ENCODE measurements around the gene PHF13.

The PHF13 gene

DNA sequence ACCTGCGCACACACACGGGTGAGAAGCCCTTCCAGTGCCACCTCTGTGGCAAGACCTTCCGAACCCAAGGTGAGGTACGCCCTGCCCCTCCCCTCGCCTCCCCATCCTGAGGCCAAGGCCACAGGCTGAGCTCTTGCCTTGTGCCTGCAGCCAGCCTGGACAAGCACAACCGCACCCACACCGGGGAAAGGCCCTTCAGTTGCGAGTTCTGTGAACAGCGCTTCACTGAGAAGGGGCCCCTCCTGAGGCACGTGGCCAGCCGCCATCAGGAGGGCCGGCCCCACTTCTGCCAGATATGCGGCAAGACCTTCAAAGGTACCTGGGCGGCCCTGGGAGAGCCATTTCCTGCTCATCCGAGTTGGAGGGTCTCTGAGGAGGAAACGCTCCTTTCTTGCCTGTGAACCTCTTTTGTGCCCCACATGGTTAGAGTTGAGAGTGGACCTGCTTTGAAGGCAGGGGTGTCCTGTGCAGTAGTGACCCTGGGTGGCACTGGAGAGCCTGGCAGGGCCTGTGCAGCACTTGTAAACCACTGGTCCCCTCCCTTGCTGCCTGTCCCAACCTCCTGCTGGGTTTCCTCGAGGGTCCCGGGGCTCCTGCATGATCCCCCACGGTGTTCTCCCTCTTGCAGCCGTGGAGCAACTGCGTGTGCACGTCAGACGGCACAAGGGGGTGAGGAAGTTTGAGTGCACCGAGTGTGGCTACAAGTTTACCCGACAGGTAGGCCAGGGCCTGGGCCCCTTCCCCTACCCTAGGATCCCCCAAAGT, 25.2 kb upstream of the PHF13 start:
- Histone ChIP-seq H3K27me3 (replicated peaks; ENCODE audit: control insufficient read depth, insufficient read depth, low read length) (no peaks in the 10 kb centered on the region), H3K36me3 (ENCODE audit: control insufficient read depth, insufficient read depth, low read length, severe bottlenecking) (peaks cover 48% of the 10 kb centered on the region)
- no peak for DNase-seq (ENCODE audit: low read depth)

DNA sequence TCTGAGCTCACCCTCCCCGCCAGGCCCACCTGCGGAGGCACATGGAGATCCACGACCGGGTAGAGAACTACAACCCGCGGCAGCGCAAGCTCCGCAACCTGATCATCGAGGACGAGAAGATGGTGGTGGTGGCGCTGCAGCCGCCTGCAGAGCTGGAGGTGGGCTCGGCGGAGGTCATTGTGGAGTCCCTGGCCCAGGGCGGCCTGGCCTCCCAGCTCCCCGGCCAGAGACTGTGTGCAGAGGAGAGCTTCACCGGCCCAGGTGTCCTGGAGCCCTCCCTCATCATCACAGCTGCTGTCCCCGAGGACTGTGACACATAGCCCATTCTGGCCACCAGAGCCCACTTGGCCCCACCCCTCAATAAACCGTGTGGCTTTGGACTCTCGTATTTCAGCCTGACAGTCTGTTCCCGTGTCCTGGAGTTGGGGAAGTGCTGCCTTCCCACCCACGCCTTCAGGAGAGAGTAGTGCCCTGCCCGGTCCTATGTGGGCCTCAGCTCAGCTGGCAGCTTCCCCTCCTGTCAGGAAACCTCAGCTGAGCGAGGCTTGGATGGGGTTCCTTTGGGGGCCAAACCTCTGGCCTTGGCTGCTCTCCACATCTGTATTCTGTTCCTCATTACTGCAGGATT, 24.5 kb upstream of the PHF13 start:
- H3K4me1 ChIP-seq (ENCODE audit: control insufficient read depth, insufficient read depth, low read length): peaks cover 11% of the 10 kb centered on the region
- H3K9ac ChIP-seq (ENCODE audit: low read length): peak overlapping the region; percentile 30
- H3K27me3 ChIP-seq (replicated peaks; ENCODE audit: control insufficient read depth, insufficient read depth, low read length): no peaks in the 10 kb centered on the region
- peaks cover 55% of the 10 kb centered on the region for H3K36me3 ChIP-seq (ENCODE audit: control insufficient read depth, insufficient read depth, low read length, severe bottlenecking)
- DNase-seq (ENCODE audit: low read depth): peak; percentile 13
- no peaks in the 10 kb centered on the region for H3K9me3 ChIP-seq (ENCODE audit: control insufficient read depth, low read length)
- H3K4me3 ChIP-seq (ENCODE audit: low read length): no peak overlapping the region

More for the DNA sequence above, 25.2 kb upstream of the PHF13 start:
- Histone ChIP-seq H3K4me1 (ENCODE audit: control insufficient read depth, insufficient read depth, low read length) (peaks cover 11% of the 10 kb centered on the region), H3K9me3 (ENCODE audit: control insufficient read depth, low read length) (no peaks in the 10 kb centered on the region), H3K4me3 (ENCODE audit: low read length) (no peak overlapping the region), H3K9ac (ENCODE audit: low read length) (no peak overlapping the region)

DNA sequence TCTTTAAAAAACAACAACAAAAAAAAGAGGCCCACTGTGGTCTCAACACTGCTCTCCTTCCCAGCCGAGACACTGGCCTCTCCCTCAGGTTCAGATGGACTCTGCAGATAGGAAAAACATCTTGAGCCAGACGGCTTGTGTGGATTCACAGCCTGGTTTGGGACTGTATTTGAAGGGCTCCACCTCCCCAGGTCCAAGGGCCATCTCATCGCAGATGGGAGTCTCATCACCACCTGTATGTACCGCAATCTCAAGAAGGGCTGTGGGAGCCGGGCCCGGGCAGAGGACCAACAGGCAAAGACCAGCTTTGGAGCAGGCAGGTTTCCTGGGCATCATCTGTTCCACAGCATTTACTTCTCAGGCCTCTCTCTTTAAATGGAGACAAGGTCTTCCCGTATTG, 23.5 kb upstream of the PHF13 start:
- Histone ChIP-seq H3K36me3 (ENCODE audit: control insufficient read depth, insufficient read depth, low read length, severe bottlenecking) (peaks cover 64% of the 10 kb centered on the region), H3K4me3 (ENCODE audit: low read length) (no peak overlapping the region), H3K4me1 (ENCODE audit: control insufficient read depth, insufficient read depth, low read length) (peaks cover 11% of the 10 kb centered on the region), H3K9ac (ENCODE audit: low read length) (no peak overlapping the region), H3K9me3 (ENCODE audit: control insufficient read depth, low read length) (no peaks in the 10 kb centered on the region), H3K27me3 (replicated peaks; ENCODE audit: control insufficient read depth, insufficient read depth, low read length) (no peaks in the 10 kb centered on the region)
- no peak for DNase-seq (ENCODE audit: low read depth)

DNA sequence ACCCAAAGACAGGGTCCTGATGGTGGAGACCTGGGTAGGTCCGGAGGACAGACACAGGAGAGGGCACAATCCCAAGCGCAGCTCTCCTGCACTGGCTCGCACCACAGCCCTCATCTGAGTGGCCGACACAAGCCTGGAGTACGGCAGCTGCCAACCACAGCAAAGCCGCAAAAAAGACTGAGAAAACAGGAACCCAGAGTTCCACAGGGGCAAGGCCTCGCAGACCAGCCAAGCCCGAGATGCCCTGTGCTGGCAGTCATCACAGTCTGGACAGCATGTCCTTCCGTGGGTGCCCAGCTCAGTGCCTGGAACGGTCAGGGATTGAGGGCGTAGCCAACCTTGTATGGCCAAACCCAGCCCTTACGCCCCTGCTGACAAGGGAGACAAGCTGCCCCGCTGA, 22.3 kb upstream of the PHF13 start:
- peaks cover 76% of the 10 kb centered on the region for H3K36me3 ChIP-seq (ENCODE audit: control insufficient read depth, insufficient read depth, low read length, severe bottlenecking)
- no peak overlapping the region for H3K4me3 ChIP-seq (ENCODE audit: low read length)
- no peak overlapping the region for H3K9ac ChIP-seq (ENCODE audit: low read length)
- peaks cover 12% of the 10 kb centered on the region for H3K4me1 ChIP-seq (ENCODE audit: control insufficient read depth, insufficient read depth, low read length)
- H3K9me3 ChIP-seq (ENCODE audit: control insufficient read depth, low read length): no peaks in the 10 kb centered on the region
- DNase-seq (ENCODE audit: low read depth): no peak
- no peaks in the 10 kb centered on the region for H3K27me3 ChIP-seq (replicated peaks; ENCODE audit: control insufficient read depth, insufficient read depth, low read length)

DNA sequence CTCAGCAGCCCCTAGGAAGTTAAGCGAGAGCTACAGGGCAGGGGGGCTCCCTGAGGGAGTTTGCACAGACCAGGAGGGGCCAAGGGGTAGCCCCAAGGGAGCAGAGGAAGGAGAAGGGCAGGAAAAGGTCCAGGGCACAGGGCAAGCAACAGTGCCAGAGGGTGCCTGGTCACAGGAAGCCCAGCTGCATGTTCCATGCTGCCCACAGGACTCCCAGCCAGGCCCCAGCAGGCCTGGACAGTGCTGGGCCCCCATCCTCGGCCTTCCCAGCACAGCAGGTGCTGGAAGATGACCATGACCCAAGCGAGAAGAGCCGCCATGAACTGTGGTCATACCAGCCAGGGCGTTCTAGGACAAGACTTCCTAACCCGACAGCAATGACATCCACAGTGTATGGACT, 21.9 kb upstream of the PHF13 start:
- H3K4me1 ChIP-seq (ENCODE audit: control insufficient read depth, insufficient read depth, low read length): peaks cover 17% of the 10 kb centered on the region
- peaks cover 80% of the 10 kb centered on the region for H3K36me3 ChIP-seq (ENCODE audit: control insufficient read depth, insufficient read depth, low read length, severe bottlenecking)
- no peaks in the 10 kb centered on the region for H3K27me3 ChIP-seq (replicated peaks; ENCODE audit: control insufficient read depth, insufficient read depth, low read length)
- peak overlapping the region; percentile 21 for H3K9ac ChIP-seq (ENCODE audit: low read length)
- no peak overlapping the region for H3K4me3 ChIP-seq (ENCODE audit: low read length)
- H3K9me3 ChIP-seq (ENCODE audit: control insufficient read depth, low read length): no peaks in the 10 kb centered on the region
- no peak for DNase-seq (ENCODE audit: low read depth)

- peaks cover 88% of the 10 kb centered on the region for H3K36me3 ChIP-seq (ENCODE audit: control insufficient read depth, insufficient read depth, low read length, severe bottlenecking)
- peaks cover 25% of the 10 kb centered on the region for H3K4me1 ChIP-seq (ENCODE audit: control insufficient read depth, insufficient read depth, low read length)
- H3K27me3 ChIP-seq (replicated peaks; ENCODE audit: control insufficient read depth, insufficient read depth, low read length): no peaks in the 10 kb centered on the region
- no peak overlapping the region for H3K9ac ChIP-seq (ENCODE audit: low read length)
- no peak overlapping the region for H3K4me3 ChIP-seq (ENCODE audit: low read length)
- H3K9me3 ChIP-seq (ENCODE audit: control insufficient read depth, low read length): no peaks in the 10 kb centered on the region
- DNase-seq (ENCODE audit: low read depth): no peak
Observed at GRCh38 chr1:6592441-6592840, 21.1 kb upstream of the PHF13 start.

DNA sequence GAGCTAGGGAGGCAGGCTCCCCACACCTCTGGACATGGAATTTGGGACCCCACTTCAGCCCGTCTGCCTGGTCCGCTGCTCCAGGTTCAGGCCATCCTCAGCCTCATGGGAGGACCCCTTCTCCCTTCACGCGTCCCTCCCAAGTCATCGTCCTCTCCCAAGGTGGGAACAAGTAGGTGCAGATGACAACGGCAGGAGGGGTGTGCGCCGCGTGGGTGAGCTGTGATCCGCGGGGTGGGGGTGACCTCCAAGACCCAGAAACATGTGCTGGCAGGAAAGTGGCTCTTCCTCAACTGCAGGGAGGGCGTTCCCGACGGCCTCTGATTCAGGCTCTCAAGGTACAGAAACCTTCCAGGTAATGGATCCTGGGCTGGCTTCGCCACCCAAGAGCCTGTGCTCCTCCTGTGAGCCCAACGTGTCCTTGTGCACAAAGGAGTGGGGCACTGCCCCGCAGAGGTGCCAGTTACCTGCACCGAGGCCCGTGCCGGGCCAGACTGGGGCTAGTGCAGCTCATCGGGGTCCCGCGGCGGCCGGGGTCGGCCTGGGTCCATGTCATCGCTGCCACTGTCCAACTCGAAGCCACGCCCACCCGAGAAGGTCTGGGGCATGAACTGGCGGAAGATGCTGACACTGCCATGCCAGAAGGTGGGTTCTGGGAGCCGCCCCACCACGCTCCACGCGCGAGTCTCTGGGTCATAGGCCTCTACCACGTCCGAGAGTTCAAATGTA, 20.5 kb upstream of the PHF13 start:
- H3K4me3 ChIP-seq (ENCODE audit: low read length): no peak overlapping the region
- DNase-seq (ENCODE audit: low read depth): no peak
- peaks cover 31% of the 10 kb centered on the region for H3K4me1 ChIP-seq (ENCODE audit: control insufficient read depth, insufficient read depth, low read length)
- H3K9me3 ChIP-seq (ENCODE audit: control insufficient read depth, low read length): no peaks in the 10 kb centered on the region
- H3K36me3 ChIP-seq (ENCODE audit: control insufficient read depth, insufficient read depth, low read length, severe bottlenecking): peaks cover 94% of the 10 kb centered on the region
- no peak overlapping the region for H3K9ac ChIP-seq (ENCODE audit: low read length)
- no peaks in the 10 kb centered on the region for H3K27me3 ChIP-seq (replicated peaks; ENCODE audit: control insufficient read depth, insufficient read depth, low read length)

GRCh38 chr1:6593810-6594209, 19.7 kb upstream of the PHF13 start:
- no peak overlapping the region for H3K4me3 ChIP-seq (ENCODE audit: low read length)
- peaks cover 95% of the 10 kb centered on the region for H3K36me3 ChIP-seq (ENCODE audit: control insufficient read depth, insufficient read depth, low read length, severe bottlenecking)
- DNase-seq (ENCODE audit: low read depth): no peak
- H3K9me3 ChIP-seq (ENCODE audit: control insufficient read depth, low read length): no peaks in the 10 kb centered on the region
- no peaks in the 10 kb centered on the region for H3K27me3 ChIP-seq (replicated peaks; ENCODE audit: control insufficient read depth, insufficient read depth, low read length)
- no peak overlapping the region for H3K9ac ChIP-seq (ENCODE audit: low read length)
- peaks cover 34% of the 10 kb centered on the region for H3K4me1 ChIP-seq (ENCODE audit: control insufficient read depth, insufficient read depth, low read length)

- Histone ChIP-seq H3K9me3 (ENCODE audit: control insufficient read depth, low read length) (no peaks in the 10 kb centered on the region), H3K9ac (ENCODE audit: low read length) (no peak overlapping the region), H3K36me3 (ENCODE audit: control insufficient read depth, insufficient read depth, low read length, severe bottlenecking) (peaks cover 88% of the 10 kb centered on the region), H3K4me1 (ENCODE audit: control insufficient read depth, insufficient read depth, low read length) (peaks cover 37% of the 10 kb centered on the region), H3K27me3 (replicated peaks; ENCODE audit: control insufficient read depth, insufficient read depth, low read length) (no peaks in the 10 kb centered on the region), H3K4me3 (ENCODE audit: low read length) (no peak overlapping the region)
- DNase-seq (ENCODE audit: low read depth): no peak
Observed at GRCh38 chr1:6594977-6595740, 18.4 kb upstream of the PHF13 start.

GRCh38 chr1:6596351-6596750, 17.2 kb upstream of the PHF13 start:
- Histone ChIP-seq H3K9me3 (ENCODE audit: control insufficient read depth, low read length) (no peaks in the 10 kb centered on the region), H3K9ac (ENCODE audit: low read length) (no peak overlapping the region), H3K4me1 (ENCODE audit: control insufficient read depth, insufficient read depth, low read length) (peaks cover 39% of the 10 kb centered on the region), H3K36me3 (ENCODE audit: control insufficient read depth, insufficient read depth, low read length, severe bottlenecking) (peaks cover 76% of the 10 kb centered on the region), H3K4me3 (ENCODE audit: low read length) (peak overlapping the region; percentile 1), H3K27me3 (replicated peaks; ENCODE audit: control insufficient read depth, insufficient read depth, low read length) (no peaks in the 10 kb centered on the region)
- no peak for DNase-seq (ENCODE audit: low read depth)

Measured in adipocyte (in vitro differentiated cells).